SK-N-SH (cell line): ENCODE data around the gene CDK5R2. TPM values are rescaled to one million over a fixed set of nuclear protein-coding genes. Genes with fewer than 3 reads are reported as not detected.

ENCODE experiments used
- CTCF ChIA-PET: fragments of 300-600, 350-600 bp; formaldehyde crosslinking; extraction: SDS; loops from one replicate; lab custom pipeline; 2021; lab: Yijun Ruan, JAX
- POLR2A ChIA-PET: fragments of 350-600 bp; sonication (Branson Sonifier 250); formaldehyde crosslinking; extraction: SDS; loops from one replicate; lab custom pipeline; 2020; ENCODE audit warnings: antibody characterized with exemption, inconsistent platforms; lab: Yijun Ruan, JAX
- DNase-seq: peaks from one replicate; pipeline ENCODE4 v3.0.0; 2012
- H2AFZ ChIP-seq: fragments of 200-600 bp; sonication (generic); 2 replicates; pipeline ENCODE4 v1.8.1; 2016; ENCODE audit warnings: antibody characterized with exemption, mild to moderate bottlenecking, low read depth
- H3F3A ChIP-seq: fragments of 200-600 bp; sonication (generic); replicated peaks from 2 replicates; pipeline ENCODE3; 2016; ENCODE audit warnings: antibody characterized with exemption, mild to moderate bottlenecking; ENCODE audit not compliant: insufficient read depth
- H3K27ac ChIP-seq, 2 experiments: fragments of 200-500 bp in 1 of 2; fragments of 200-600 bp in 1 of 2; sonication (Bioruptor generic) in 1 of 2; sonication (generic), shearing (Covaris generic) in 1 of 2; 2 replicates each; pipeline versions ENCODE4 v1.5.1 to v1.6.1; 2014 to 2016; ENCODE audit warnings: low read depth in 2 of 2, inconsistent platforms in 1 of 2, low read length in 1 of 2, mild to moderate bottlenecking in 1 of 2, mixed read lengths in 1 of 2
- H3K27me3 ChIP-seq: fragments of 200-600 bp; sonication (generic), shearing (Covaris generic); 2 replicates; pipeline ENCODE4 v1.6.1; 2016; ENCODE audit warnings: mixed run types; ENCODE audit not compliant: insufficient read depth
- H3K36me3 ChIP-seq, 2 experiments: fragments of 200-500 bp in 1 of 2; fragments of 200-600 bp in 1 of 2; sonication (Bioruptor generic) in 1 of 2; sonication (generic) in 1 of 2; replicated peaks in 1 of 2; 2 replicates each; pipeline versions ENCODE3 to v1.5.1; 2014 to 2016; ENCODE audit warnings: low read length in 1 of 2, mild to moderate bottlenecking in 1 of 2; ENCODE audit not compliant: insufficient read depth in 2 of 2, control insufficient read depth in 1 of 2
- H3K4me1 ChIP-seq, 2 experiments: fragments of 200-500 bp in 1 of 2; fragments of 200-600 bp in 1 of 2; sonication (Bioruptor generic) in 1 of 2; sonication (generic), shearing (Covaris generic) in 1 of 2; 2 replicates each; pipeline versions ENCODE4 v1.5.1 to v1.6.1; 2014 to 2016; ENCODE audit warnings: low read depth in 1 of 2, low read length in 1 of 2, mixed run types in 1 of 2; ENCODE audit not compliant: insufficient read depth in 2 of 2, control insufficient read depth in 1 of 2
- H3K4me2 ChIP-seq: fragments of 200-600 bp; sonication (generic), shearing (Covaris generic); 2 replicates; pipeline ENCODE4 v1.6.1; 2017; ENCODE audit warnings: mixed run types
- H3K4me3 ChIP-seq, 2 experiments: fragments of 200-500 bp in 1 of 2; fragments of 200-600 bp in 1 of 2; sonication (Bioruptor generic) in 1 of 2; sonication (generic), shearing (Covaris generic) in 1 of 2; 2 replicates each; pipeline versions ENCODE4 v1.5.1 to v1.8.1; 2014 to 2016; ENCODE audit warnings: low read depth in 2 of 2, inconsistent platforms in 1 of 2, low read length in 1 of 2, mild to moderate bottlenecking in 1 of 2, mixed read lengths in 1 of 2, moderate library complexity in 1 of 2
- H3K79me2 ChIP-seq: fragments of 200-600 bp; sonication (generic); 2 replicates; pipeline ENCODE4 v1.8.1; 2017; ENCODE audit warnings: mild to moderate bottlenecking; ENCODE audit not compliant: insufficient read depth
- H3K9ac ChIP-seq: fragments of 200-600 bp; sonication (generic); 2 replicates; pipeline ENCODE4 v1.6.1; 2017; ENCODE audit warnings: mixed run types
- H3K9me2 ChIP-seq: fragments of 200-600 bp; sonication (generic); 2 replicates; pipeline ENCODE4 v1.6.1; 2017; ENCODE audit warnings: mixed run types
- H3K9me3 ChIP-seq: fragments of 200-600 bp; sonication (generic); 2 replicates; pipeline ENCODE4 v1.6.1; 2017; ENCODE audit warnings: mixed run types, mild to moderate bottlenecking, moderate library complexity
- H4K20me1 ChIP-seq: fragments of 200-600 bp; sonication (generic); 2 replicates; pipeline ENCODE4 v1.6.1; 2017; ENCODE audit warnings: mild to moderate bottlenecking, mixed run types; ENCODE audit not compliant: insufficient read depth
- CHD2 ChIP-seq: fragments of 150-350 bp; IDR thresholded peaks from 2 replicates; pipeline ENCODE4 v1.6.1; 2018; ENCODE audit warnings: low read length; ENCODE audit not compliant: partially characterized antibody
- ELF1 ChIP-seq: IDR thresholded peaks from 2 replicates; pipeline ENCODE4 v1.4.0; 2012
- EP300 ChIP-seq, 2 experiments: IDR thresholded peaks; 2 replicates each; pipeline versions ENCODE4 v1.4.0 to v1.6.1; 2012; ENCODE audit warnings: borderline replicate concordance in 1 of 2, low read depth in 1 of 2, low read length in 1 of 2
- FOXJ3 ChIP-seq: sonication (generic); formaldehyde crosslinking; IDR thresholded peaks from 2 replicates; pipeline ENCODE4 v1.5.1; 2020; ENCODE audit warnings: mild to moderate bottlenecking, missing genetic modification reagents
- FOXM1 ChIP-seq: IDR thresholded peaks from 2 replicates; pipeline ENCODE4 v1.4.0; 2012; ENCODE audit warnings: low read depth, mild to moderate bottlenecking
- MEF2A ChIP-seq: IDR thresholded peaks from 2 replicates; pipeline ENCODE4 v1.4.0; 2012; ENCODE audit warnings: low read depth, borderline replicate concordance
- NFIC ChIP-seq: IDR thresholded peaks from 2 replicates; pipeline ENCODE4 v1.4.0; 2012; ENCODE audit warnings: borderline replicate concordance
- NRF1 ChIP-seq: IDR thresholded peaks from 2 replicates; pipeline ENCODE4 v1.6.1; 2012; ENCODE audit warnings: low read depth, mild to moderate bottlenecking, low read length
- PBX3 ChIP-seq: IDR thresholded peaks from 2 replicates; pipeline ENCODE4; 2012
- POLR2AphosphoS5 ChIP-seq: IDR thresholded peaks from 2 replicates; pipeline ENCODE4 v1.6.1; 2012; ENCODE audit warnings: low read depth, low read length
- RAD21 ChIP-seq: IDR thresholded peaks from 2 replicates; pipeline ENCODE4 v1.6.1; 2012; ENCODE audit warnings: mild to moderate bottlenecking, low read length
- RFX5 ChIP-seq: IDR thresholded peaks from 2 replicates; pipeline ENCODE4 v1.6.1; 2012; ENCODE audit warnings: mild to moderate bottlenecking, improper control_type of control experiment, low read length
- RXRA ChIP-seq: IDR thresholded peaks from 2 replicates; pipeline ENCODE4 v1.4.0; 2012; ENCODE audit warnings: low read depth, mild to moderate bottlenecking, borderline replicate concordance
- SMC3 ChIP-seq: IDR thresholded peaks from 2 replicates; pipeline ENCODE4 v1.6.1; 2012; ENCODE audit warnings: low read depth, low read length, improper control_type of control experiment
- TCF12 ChIP-seq: IDR thresholded peaks from 2 replicates; pipeline ENCODE4 v1.4.0; 2012
- TEAD4 ChIP-seq: IDR thresholded peaks from 2 replicates; pipeline ENCODE4 v1.4.0; 2012; ENCODE audit warnings: mild to moderate bottlenecking, borderline replicate concordance; ENCODE audit not compliant: insufficient read depth
- USF2 ChIP-seq: fragments of 150-350 bp; IDR thresholded peaks from 2 replicates; pipeline ENCODE4 v1.6.1; 2017; ENCODE audit warnings: antibody characterized with exemption, low read length, low read depth, borderline replicate concordance
- YY1 ChIP-seq: IDR thresholded peaks from 2 replicates; pipeline ENCODE4 v1.4.0; 2012; ENCODE audit warnings: low read depth, mild to moderate bottlenecking
- WGBS: methylation state at CpG from one replicate; pipeline ENCODE4 v1.1.6; 2017; ENCODE audit warnings: low lambda C conversion rate; 5-methylcytosine and 5-hydroxymethylcytosine counted together
- polyA plus RNA-seq, 3 experiments: library from polyadenylated mRNA; depleted of rRNA; stranded (reverse); fragments of >200 nt; gene quantifications; 2 replicates each; pipeline ENCODE4 v1.2.3, GENCODE V29; 2012
- TF ChIP-seq, protein P1 (sequence below): IDR thresholded peaks from 2 replicates; pipeline ENCODE4 v1.6.1; 2012; ENCODE audit warnings: mild to moderate bottlenecking, low read depth, low read length, moderate library complexity
- TF ChIP-seq, protein P2 (sequence below): IDR thresholded peaks from 2 replicates; pipeline ENCODE4 v1.4.0; 2012; ENCODE audit warnings: low read depth

CDK5R2 gene
- polyA plus RNA-seq, 1 of the 3 experiments (the other 2 are of a cell fraction): 0.26 TPM

DNA sequence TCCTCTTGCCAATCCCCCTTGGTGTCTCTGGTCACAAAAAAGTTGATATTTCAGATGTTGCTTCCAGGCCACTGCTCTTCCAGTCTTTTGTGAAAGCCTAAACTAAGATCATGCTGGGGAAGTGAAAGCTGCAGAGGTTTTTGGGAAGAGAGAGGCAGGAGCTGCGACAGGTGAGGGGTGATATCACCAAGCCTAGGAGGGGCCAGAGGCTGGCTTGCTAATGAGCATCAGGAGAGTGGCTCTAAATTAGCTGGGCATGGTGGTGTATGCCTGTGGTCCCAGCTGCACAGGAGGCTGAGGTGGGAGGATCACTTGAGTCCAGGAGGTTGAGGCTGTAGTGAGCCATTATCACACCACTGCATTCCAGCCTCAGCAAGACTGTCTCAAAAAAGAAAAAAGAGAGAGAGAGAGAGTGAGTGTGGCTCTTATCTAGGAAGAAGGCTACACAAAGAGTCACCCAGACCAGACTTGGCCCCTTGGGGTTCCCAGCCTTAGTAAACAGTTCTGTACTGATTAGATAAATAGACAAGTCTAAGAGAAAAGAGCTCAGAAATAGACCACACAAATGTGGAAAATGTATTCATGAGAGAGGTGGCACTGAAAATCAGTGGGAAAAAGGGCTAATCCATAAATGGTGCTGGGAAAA, 14.6 kb upstream of the CDK5R2 start:
- Histone ChIP-seq H3K9me3 (no peaks in the 10 kb centered on the region), H3K4me2 (no peak overlapping the region), H3K9me2 (no peaks in the 10 kb centered on the region), H3K4me1 (no peaks in the 10 kb centered on the region), H3K27ac (no peak overlapping the region), H3K79me2 (no peaks in the 10 kb centered on the region), H2AFZ (no peak overlapping the region), H3F3A (no peaks in the 10 kb centered on the region), H4K20me1 (no peaks in the 10 kb centered on the region), H3K36me3 (no peaks in the 10 kb centered on the region), H3K4me3 (no peak overlapping the region), H3K27me3 (peaks cover under 1% of the 10 kb centered on the region; the same call in 1 of the 2 replicates), H3K9ac (no peak overlapping the region)
- CTCF ChIA-PET: interaction anchor here (0.7 to 1.4 kb wide), 4 partner anchors 35 to 57 kb away, joined by 3 read pairs; no protein-coding TSS in a partner anchor
- no peak for TF ChIP-seq RAD21
- no peak for TF ChIP-seq FOXJ3 (CRISPR knock-in tag)
- TF ChIP-seq USF2: no peak
- TF ChIP-seq FOXM1: no peak
- TF ChIP-seq TCF12: no peak
- no peak for TF ChIP-seq POLR2AphosphoS5
- no peak for TF ChIP-seq NRF1
- TF ChIP-seq PBX3: no peak
- TF ChIP-seq RFX5: no peak
- TF ChIP-seq MEF2A: no peak
- TF ChIP-seq RXRA: no peak
- TF ChIP-seq, protein P1, sequence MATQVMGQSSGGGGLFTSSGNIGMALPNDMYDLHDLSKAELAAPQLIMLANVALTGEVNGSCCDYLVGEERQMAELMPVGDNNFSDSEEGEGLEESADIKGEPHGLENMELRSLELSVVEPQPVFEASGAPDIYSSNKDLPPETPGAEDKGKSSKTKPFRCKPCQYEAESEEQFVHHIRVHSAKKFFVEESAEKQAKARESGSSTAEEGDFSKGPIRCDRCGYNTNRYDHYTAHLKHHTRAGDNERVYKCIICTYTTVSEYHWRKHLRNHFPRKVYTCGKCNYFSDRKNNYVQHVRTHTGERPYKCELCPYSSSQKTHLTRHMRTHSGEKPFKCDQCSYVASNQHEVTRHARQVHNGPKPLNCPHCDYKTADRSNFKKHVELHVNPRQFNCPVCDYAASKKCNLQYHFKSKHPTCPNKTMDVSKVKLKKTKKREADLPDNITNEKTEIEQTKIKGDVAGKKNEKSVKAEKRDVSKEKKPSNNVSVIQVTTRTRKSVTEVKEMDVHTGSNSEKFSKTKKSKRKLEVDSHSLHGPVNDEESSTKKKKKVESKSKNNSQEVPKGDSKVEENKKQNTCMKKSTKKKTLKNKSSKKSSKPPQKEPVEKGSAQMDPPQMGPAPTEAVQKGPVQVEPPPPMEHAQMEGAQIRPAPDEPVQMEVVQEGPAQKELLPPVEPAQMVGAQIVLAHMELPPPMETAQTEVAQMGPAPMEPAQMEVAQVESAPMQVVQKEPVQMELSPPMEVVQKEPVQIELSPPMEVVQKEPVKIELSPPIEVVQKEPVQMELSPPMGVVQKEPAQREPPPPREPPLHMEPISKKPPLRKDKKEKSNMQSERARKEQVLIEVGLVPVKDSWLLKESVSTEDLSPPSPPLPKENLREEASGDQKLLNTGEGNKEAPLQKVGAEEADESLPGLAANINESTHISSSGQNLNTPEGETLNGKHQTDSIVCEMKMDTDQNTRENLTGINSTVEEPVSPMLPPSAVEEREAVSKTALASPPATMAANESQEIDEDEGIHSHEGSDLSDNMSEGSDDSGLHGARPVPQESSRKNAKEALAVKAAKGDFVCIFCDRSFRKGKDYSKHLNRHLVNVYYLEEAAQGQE: no peak
- no peak for TF ChIP-seq ELF1
- TF ChIP-seq SMC3: no peak
- TF ChIP-seq CHD2: no peak
- TF ChIP-seq, protein P2, sequence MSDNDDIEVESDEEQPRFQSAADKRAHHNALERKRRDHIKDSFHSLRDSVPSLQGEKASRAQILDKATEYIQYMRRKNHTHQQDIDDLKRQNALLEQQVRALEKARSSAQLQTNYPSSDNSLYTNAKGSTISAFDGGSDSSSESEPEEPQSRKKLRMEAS: no peak
- TF ChIP-seq NFIC: no peak
- TF ChIP-seq TEAD4: no peak
- no peak for TF ChIP-seq YY1
- no peak for TF ChIP-seq EP300 (IDR thresholded peaks at IDR 0.05; ENCODE audit: borderline replicate concordance in 1 of 2, low read depth in 1 of 2, low read length in 1 of 2)
- POLR2A ChIA-PET: no interaction called here
- 50% methylated on average over 1 of the region's 1 CpG for WGBS
- no peak for DNase-seq
